WTC11 (cell line): ENCODE measurements around the gene CHN1. TPM values are rescaled to one million over a fixed set of nuclear protein-coding genes. Genes with fewer than 3 reads are reported as not detected.

Source experiments
- ATAC-seq: fragments of 200-7000 bp; cut with Tn5 transposase; 2 replicates; pipeline ENCODE4 v1.10.0; 2021; ENCODE audit warnings: mild to moderate bottlenecking, moderate library complexity
- CTCF ChIA-PET: fragments of 300-600 bp; sonication (Branson Sonifier 250); formaldehyde crosslinking; loops from one replicate; lab custom pipeline; 2021; ENCODE audit warnings: antibody characterized with exemption; lab: Charles Lee
- POLR2A ChIA-PET: fragments of 350-600 bp; sonication (Branson Sonifier 250); formaldehyde crosslinking; loops from one replicate; lab custom pipeline; 2021; ENCODE audit warnings: antibody characterized with exemption; lab: Charles Lee
- DNase-seq: peaks from one replicate; pipeline ENCODE4 v3.0.0; 2021; ENCODE audit warnings: low spot score
- H3K27ac Mint-ChIP-seq: 2 replicates; pipeline ENCODE4 v1.8.0; 2021; ENCODE audit warnings: mixed read lengths
- H3K27me3 Mint-ChIP-seq: 2 replicates; pipeline ENCODE4 v1.8.0; 2021; ENCODE audit warnings: low read depth, mild to moderate bottlenecking, moderate library complexity, mixed read lengths
- H3K36me3 Mint-ChIP-seq: 2 replicates; pipeline ENCODE4 v1.8.0; 2021; ENCODE audit warnings: mixed read lengths
- H3K4me1 Mint-ChIP-seq: 2 replicates; pipeline ENCODE4 v1.8.0; 2022; ENCODE audit warnings: mixed read lengths
- H3K4me3 Mint-ChIP-seq: 2 replicates; pipeline ENCODE4 v1.8.0; 2021; ENCODE audit warnings: mild to moderate bottlenecking, moderate library complexity, mixed read lengths
- H3K9me3 Mint-ChIP-seq: 2 replicates; pipeline ENCODE4 v1.8.0; 2021; ENCODE audit warnings: mixed read lengths
- AFF4 ChIP-seq: sonication (generic); formaldehyde crosslinking; IDR thresholded peaks from 2 replicates; pipeline ENCODE4 v1.8.1; 2023; ENCODE audit warnings: mild to moderate bottlenecking, missing genetic modification reagents, borderline replicate concordance
- ATF3 ChIP-seq: sonication (generic); formaldehyde crosslinking; conservative IDR thresholded peaks from 2 replicates; pipeline ENCODE4 v1.8.1; 2022; ENCODE audit warnings: mild to moderate bottlenecking, missing genetic modification reagents
- CREM ChIP-seq: sonication (generic); formaldehyde crosslinking; IDR thresholded peaks from 2 replicates; pipeline ENCODE4 v1.8.1; 2022; ENCODE audit warnings: mild to moderate bottlenecking, missing genetic modification reagents, moderate library complexity
- ELF4 ChIP-seq: sonication (generic); formaldehyde crosslinking; IDR thresholded peaks from 2 replicates; pipeline ENCODE4 v1.8.1; 2022; ENCODE audit warnings: low read depth, mild to moderate bottlenecking, moderate library complexity, missing genetic modification reagents
- FOXJ3 ChIP-seq: sonication (generic); formaldehyde crosslinking; IDR thresholded peaks from 2 replicates; pipeline ENCODE4 v1.9.0; 2021; ENCODE audit warnings: missing genetic modification reagents, mild to moderate bottlenecking, borderline replicate concordance
- GRHL2 ChIP-seq: fragments of 250-450 bp; sonication (Bioruptor Pico); IDR thresholded peaks from 2 replicates; pipeline ENCODE4 v1.8.0; 2022; ENCODE audit warnings: mild to moderate bottlenecking, moderate library complexity; ENCODE audit not compliant: insufficient replicate concordance, severe bottlenecking
- GTF2I ChIP-seq: fragments of 250-450 bp; sonication (Bioruptor Pico); conservative IDR thresholded peaks from 2 replicates; pipeline ENCODE4 v1.4.0; 2021; ENCODE audit warnings: mild to moderate bottlenecking
- IRF2 ChIP-seq: sonication (generic); formaldehyde crosslinking; IDR thresholded peaks from 2 replicates; pipeline ENCODE4 v1.8.0; 2022; ENCODE audit warnings: low read depth, missing genetic modification reagents, borderline replicate concordance
- JUN ChIP-seq: sonication (generic); formaldehyde crosslinking; IDR thresholded peaks from 2 replicates; pipeline ENCODE4 v1.8.0; 2023; ENCODE audit warnings: mild to moderate bottlenecking, missing genetic modification reagents
- MXD4 ChIP-seq: fragments of 250-450 bp; sonication (Bioruptor Pico); IDR thresholded peaks from 2 replicates; pipeline ENCODE4 v1.8.0; 2021; ENCODE audit warnings: mild to moderate bottlenecking, moderate library complexity, borderline replicate concordance
- NFATC4 ChIP-seq: fragments of 250-450 bp; sonication (Bioruptor Pico); IDR thresholded peaks from 2 replicates; pipeline ENCODE4 v1.9.0; 2021; ENCODE audit warnings: mild to moderate bottlenecking
- SMAD4 ChIP-seq: sonication (generic); formaldehyde crosslinking; IDR thresholded peaks from 2 replicates; pipeline ENCODE4 v1.8.0; 2022; ENCODE audit warnings: mild to moderate bottlenecking, missing genetic modification reagents
- USF2 ChIP-seq: sonication (generic); formaldehyde crosslinking; IDR thresholded peaks from 2 replicates; pipeline ENCODE4 v1.8.1; 2023; ENCODE audit warnings: mild to moderate bottlenecking, missing genetic modification reagents, moderate library complexity
- ZBTB21 ChIP-seq: sonication (generic); formaldehyde crosslinking; IDR thresholded peaks from 2 replicates; pipeline ENCODE4 v1.8.1; 2023; ENCODE audit warnings: mild to moderate bottlenecking, missing genetic modification reagents, borderline replicate concordance
- ZNF121 ChIP-seq: sonication (generic); formaldehyde crosslinking; IDR thresholded peaks from 2 replicates; pipeline ENCODE4 v1.8.0; 2023; ENCODE audit warnings: missing genetic modification reagents
- ZNF317 ChIP-seq: sonication (generic); formaldehyde crosslinking; IDR thresholded peaks from 2 replicates; pipeline ENCODE4 v1.8.1; 2023; ENCODE audit warnings: low read depth, mild to moderate bottlenecking, moderate library complexity, missing genetic modification reagents, borderline replicate concordance
- ZNF423 ChIP-seq: fragments of 250-450 bp; sonication (Bioruptor Pico); IDR thresholded peaks from 2 replicates; pipeline ENCODE4 v2.1.2; 2022; ENCODE audit warnings: mild to moderate bottlenecking, moderate library complexity
- ZNF532 ChIP-seq: fragments of 250-450 bp; sonication (Bioruptor Pico); IDR thresholded peaks from 2 replicates; pipeline ENCODE4 v1.9.0; 2021; ENCODE audit warnings: mild to moderate bottlenecking, borderline replicate concordance
- total RNA-seq: library from RNA; stranded (reverse); gene quantifications from 3 replicates; pipeline ENCODE4 v1.2.3, GENCODE V29; 2021
- TF ChIP-seq, protein P1 (sequence below): fragments of 250-450 bp; sonication (Bioruptor Pico); IDR thresholded peaks from 2 replicates; pipeline ENCODE4 v1.9.0; 2021; ENCODE audit warnings: mild to moderate bottlenecking
- TF ChIP-seq, protein P2 (sequence below): fragments of 250-450 bp; sonication (Bioruptor Pico); IDR thresholded peaks from 2 replicates; pipeline ENCODE4 v1.8.0; 2021; ENCODE audit warnings: mild to moderate bottlenecking

The CHN1 gene
- total RNA-seq, 1 experiment from 2014 or later: 30.0 TPM

GRCh38 chr2:174797781-174798276 lies 207.4 kb downstream of the CHN1 start:
- Mint-ChIP-seq H3K4me1 (peaks cover 55% of the 10 kb centered on the region), H3K27ac (peak overlapping the region; percentile 46; the same call in 1 of the 2 replicates), H3K36me3 (peaks cover 16% of the 10 kb centered on the region), H3K9me3 (no peaks in the 10 kb centered on the region), H3K4me3 (no peak overlapping the region), H3K27me3 (no peaks in the 10 kb centered on the region)
- CTCF ChIA-PET: interaction anchor here (6.0 kb wide), 1 partner anchor 26 kb away, joined by 35 read pairs; no protein-coding TSS in a partner anchor
- POLR2A ChIA-PET: interaction anchor here (1.0 kb wide), 1 partner anchor 9 kb away, joined by 6 read pairs; no protein-coding TSS in a partner anchor
- DNase-seq: no peak
- no peak for TF ChIP-seq AFF4 (CRISPR knock-in tag)
- no peak for TF ChIP-seq NFATC4 (CRISPR knock-in tag)
- TF ChIP-seq ZNF423 (CRISPR knock-in tag): no peak
- TF ChIP-seq IRF2 (CRISPR knock-in tag): no peak
- no peak for TF ChIP-seq CREM (CRISPR knock-in tag)
- TF ChIP-seq JUN (CRISPR knock-in tag): no peak
- TF ChIP-seq GRHL2 (CRISPR knock-in tag): no peak
- TF ChIP-seq FOXJ3 (CRISPR knock-in tag): no peak
- ATAC-seq: no peak

- CTCF ChIA-PET: interaction anchor here (1.0 to 6.0 kb wide), 7 partner anchors 14 to 194 kb away, joined by 3 to 35 read pairs (median 5); no protein-coding TSS in a partner anchor
- H3K4me3 Mint-ChIP-seq: peak overlapping the region; percentile 14; the same call in 1 of the 2 replicates
- peaks cover 12% of the 10 kb centered on the region for H3K36me3 Mint-ChIP-seq
- H3K27ac Mint-ChIP-seq: peak overlapping the region; percentile 54
- no peaks in the 10 kb centered on the region for H3K27me3 Mint-ChIP-seq
- peak; percentile 93 for ATAC-seq
- TF ChIP-seq ZNF121 (CRISPR knock-in tag) (no peak), MXD4 (CRISPR knock-in tag) (no peak), USF2 (CRISPR knock-in tag) (no peak), ZNF532 (CRISPR knock-in tag) (no peak), GTF2I (no peak), NFATC4 (CRISPR knock-in tag) (no peak), ZBTB21 (CRISPR knock-in tag) (no peak), ZNF317 (CRISPR knock-in tag) (no peak), ELF4 (CRISPR knock-in tag) (no peak), GRHL2 (CRISPR knock-in tag) (no peak), ATF3 (CRISPR knock-in tag) (no peak), JUN (CRISPR knock-in tag) (no peak), SMAD4 (no peak)
- TF ChIP-seq, protein P1, sequence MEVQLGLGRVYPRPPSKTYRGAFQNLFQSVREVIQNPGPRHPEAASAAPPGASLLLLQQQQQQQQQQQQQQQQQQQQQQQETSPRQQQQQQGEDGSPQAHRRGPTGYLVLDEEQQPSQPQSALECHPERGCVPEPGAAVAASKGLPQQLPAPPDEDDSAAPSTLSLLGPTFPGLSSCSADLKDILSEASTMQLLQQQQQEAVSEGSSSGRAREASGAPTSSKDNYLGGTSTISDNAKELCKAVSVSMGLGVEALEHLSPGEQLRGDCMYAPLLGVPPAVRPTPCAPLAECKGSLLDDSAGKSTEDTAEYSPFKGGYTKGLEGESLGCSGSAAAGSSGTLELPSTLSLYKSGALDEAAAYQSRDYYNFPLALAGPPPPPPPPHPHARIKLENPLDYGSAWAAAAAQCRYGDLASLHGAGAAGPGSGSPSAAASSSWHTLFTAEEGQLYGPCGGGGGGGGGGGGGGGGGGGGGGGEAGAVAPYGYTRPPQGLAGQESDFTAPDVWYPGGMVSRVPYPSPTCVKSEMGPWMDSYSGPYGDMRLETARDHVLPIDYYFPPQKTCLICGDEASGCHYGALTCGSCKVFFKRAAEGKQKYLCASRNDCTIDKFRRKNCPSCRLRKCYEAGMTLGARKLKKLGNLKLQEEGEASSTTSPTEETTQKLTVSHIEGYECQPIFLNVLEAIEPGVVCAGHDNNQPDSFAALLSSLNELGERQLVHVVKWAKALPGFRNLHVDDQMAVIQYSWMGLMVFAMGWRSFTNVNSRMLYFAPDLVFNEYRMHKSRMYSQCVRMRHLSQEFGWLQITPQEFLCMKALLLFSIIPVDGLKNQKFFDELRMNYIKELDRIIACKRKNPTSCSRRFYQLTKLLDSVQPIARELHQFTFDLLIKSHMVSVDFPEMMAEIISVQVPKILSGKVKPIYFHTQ (CRISPR knock-in tag): no peak
- TF ChIP-seq, protein P2, sequence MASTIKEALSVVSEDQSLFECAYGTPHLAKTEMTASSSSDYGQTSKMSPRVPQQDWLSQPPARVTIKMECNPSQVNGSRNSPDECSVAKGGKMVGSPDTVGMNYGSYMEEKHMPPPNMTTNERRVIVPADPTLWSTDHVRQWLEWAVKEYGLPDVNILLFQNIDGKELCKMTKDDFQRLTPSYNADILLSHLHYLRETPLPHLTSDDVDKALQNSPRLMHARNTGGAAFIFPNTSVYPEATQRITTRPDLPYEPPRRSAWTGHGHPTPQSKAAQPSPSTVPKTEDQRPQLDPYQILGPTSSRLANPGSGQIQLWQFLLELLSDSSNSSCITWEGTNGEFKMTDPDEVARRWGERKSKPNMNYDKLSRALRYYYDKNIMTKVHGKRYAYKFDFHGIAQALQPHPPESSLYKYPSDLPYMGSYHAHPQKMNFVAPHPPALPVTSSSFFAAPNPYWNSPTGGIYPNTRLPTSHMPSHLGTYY (CRISPR knock-in tag): no peak
- no peak for DNase-seq
- POLR2A ChIA-PET: no interaction called here
- H3K4me1 Mint-ChIP-seq: peaks cover 65% of the 10 kb centered on the region
- H3K9me3 Mint-ChIP-seq: no peaks in the 10 kb centered on the region
Observed at GRCh38 chr2:174796319-174796771, 208.8 kb downstream of the CHN1 start.
